Astrocyte (in vitro differentiated cells and primary cell): ENCODE results near the gene CHST3. TPM values are rescaled to one million over a fixed set of nuclear protein-coding genes. Genes with fewer than 3 reads are reported as not detected.
"Not testable (repeated sequence)": the region's sequence is repeated elsewhere in the genome, so short reads cannot be mapped to it uniquely, and the experiment has no call there.

Source experiments
- DNase-seq: peaks from one replicate; pipeline ENCODE4 v3.0.0-alpha.2; 2010; ENCODE audit warnings: low read depth
- FAIRE-seq: peaks from 2 replicates; lab custom pipeline; 2011; peaks lifted over from hg19 to GRCh38; lab: Jason Lieb, UNC
- H2AFZ ChIP-seq: 2 replicates; pipeline ENCODE4 v1.6.0; 2012; ENCODE audit warnings: low read depth, low read length, inconsistent platforms
- H3K27ac ChIP-seq: 2 replicates; pipeline ENCODE4 v1.5.1; 2011; ENCODE audit warnings: low read depth, low read length, inconsistent platforms
- H3K27me3 ChIP-seq: 2 replicates; pipeline ENCODE4 v1.6.0; 2011; ENCODE audit warnings: low read length, inconsistent platforms; ENCODE audit not compliant: insufficient read depth
- H3K36me3 ChIP-seq: 2 replicates; pipeline ENCODE4 v1.5.1; 2011; ENCODE audit warnings: low read length, inconsistent platforms; ENCODE audit not compliant: insufficient read depth
- H3K4me1 ChIP-seq: 2 replicates; pipeline ENCODE4 v1.5.1; 2011; ENCODE audit warnings: low read length, inconsistent platforms; ENCODE audit not compliant: insufficient read depth
- H3K4me2 ChIP-seq: 2 replicates; pipeline ENCODE4 v1.6.0; 2012; ENCODE audit warnings: low read length, inconsistent platforms
- H3K4me3 ChIP-seq: 2 replicates; pipeline ENCODE4 v1.5.1; 2011; ENCODE audit warnings: low read depth, mild to moderate bottlenecking, low read length, inconsistent platforms; ENCODE audit not compliant: insufficient read depth
- H3K79me2 ChIP-seq: 2 replicates; pipeline ENCODE4 v1.6.0; 2012; ENCODE audit warnings: mild to moderate bottlenecking, low read length, inconsistent platforms; ENCODE audit not compliant: insufficient read depth
- H3K9ac ChIP-seq: 2 replicates; pipeline ENCODE4 v1.6.0; 2012; ENCODE audit warnings: mild to moderate bottlenecking, low read length, inconsistent platforms
- H3K9me3 ChIP-seq: 2 replicates; pipeline ENCODE4 v1.5.1; 2012; ENCODE audit warnings: low read depth, mild to moderate bottlenecking, low read length, inconsistent platforms; ENCODE audit not compliant: insufficient read depth
- H4K20me1 ChIP-seq: 2 replicates; pipeline ENCODE4 v1.6.0; 2012; ENCODE audit warnings: low read length, inconsistent platforms; ENCODE audit not compliant: insufficient read depth
- H3K27ac Mint-ChIP-seq: one replicate; pipeline ENCODE4 v1.8.0; 2021; ENCODE audit warnings: mild to moderate bottlenecking, mixed read lengths; ENCODE audit not compliant: unreplicated experiment
- H3K27me3 Mint-ChIP-seq: one replicate; pipeline ENCODE4 v1.8.0; 2021; ENCODE audit warnings: low read depth, mixed read lengths; ENCODE audit not compliant: unreplicated experiment
- H3K36me3 Mint-ChIP-seq: one replicate; pipeline ENCODE4 v1.8.0; 2021; ENCODE audit warnings: low read depth, mixed read lengths; ENCODE audit not compliant: unreplicated experiment
- H3K4me1 Mint-ChIP-seq: one replicate; pipeline ENCODE4 v1.8.0; 2021; ENCODE audit warnings: low read depth, mixed read lengths; ENCODE audit not compliant: unreplicated experiment
- H3K4me3 Mint-ChIP-seq: one replicate; pipeline ENCODE4 v1.8.0; 2021; ENCODE audit warnings: mild to moderate bottlenecking, moderate library complexity, mixed read lengths; ENCODE audit not compliant: unreplicated experiment
- H3K9me3 Mint-ChIP-seq: one replicate; pipeline ENCODE4 v1.8.0; 2021; ENCODE audit warnings: mild to moderate bottlenecking, mixed read lengths; ENCODE audit not compliant: unreplicated experiment
- EZH2 ChIP-seq: IDR thresholded peaks from 2 replicates; pipeline ENCODE4 v1.6.1; 2012; ENCODE audit warnings: mild to moderate bottlenecking, low read length, inconsistent platforms; ENCODE audit not compliant: insufficient read depth
- total RNA-seq: library from RNA; stranded (reverse); gene quantifications from 2 replicates; pipeline ENCODE4 v1.2.1, GENCODE V29; 2021
- TF ChIP-seq, protein P1 (sequence below): IDR thresholded peaks from 2 replicates; pipeline ENCODE4 v1.5.1; 2011; ENCODE audit warnings: low read depth, mild to moderate bottlenecking, inconsistent platforms, low read length, moderate library complexity; ENCODE audit not compliant: insufficient read depth

The CHST3 gene
- total RNA-seq, 1 donor from 2014 or later: 43.5 TPM

DNA sequence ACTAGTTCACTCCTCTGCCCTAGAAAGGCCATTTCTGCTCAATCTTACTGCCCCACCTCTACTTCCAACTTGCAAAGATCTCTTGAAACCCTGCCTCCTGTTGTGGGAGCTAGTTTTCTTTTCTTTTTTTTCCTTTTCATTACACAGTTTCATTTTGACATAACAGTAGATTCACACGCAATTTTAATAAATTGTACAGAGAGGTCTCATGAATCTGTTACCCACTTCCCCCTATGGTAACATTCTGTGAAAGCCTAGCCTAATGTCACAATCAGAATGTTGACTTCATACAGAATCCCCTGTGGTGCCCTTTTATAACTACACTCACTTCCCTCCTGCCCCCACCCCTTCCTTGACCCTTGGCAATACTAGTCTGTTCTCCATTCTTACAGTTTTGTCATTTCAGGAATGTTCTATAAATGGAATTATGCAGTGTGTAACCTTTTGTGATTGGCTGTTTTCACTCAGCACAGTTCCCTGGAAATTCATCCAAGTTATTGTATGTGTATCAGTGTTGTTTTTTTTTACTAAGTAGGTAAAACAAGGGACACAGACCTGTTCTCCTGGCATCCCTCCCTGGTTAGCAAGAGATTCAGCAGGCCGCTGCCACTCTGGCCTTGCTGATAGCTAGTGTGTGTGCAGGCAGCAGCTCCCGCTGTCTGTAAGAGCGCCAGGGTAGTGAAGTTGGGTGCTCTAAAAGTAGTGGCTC, 21.5 kb downstream of the CHST3 start:
- H3K9me3 Mint-ChIP-seq: peaks cover 2% of the 10 kb centered on the region
- H3K27me3 Mint-ChIP-seq: no peaks in the 10 kb centered on the region
- peaks cover 78% of the 10 kb centered on the region for H3K79me2 ChIP-seq
- peaks cover 41% of the 10 kb centered on the region for H4K20me1 ChIP-seq
- no peak overlapping the region for H2AFZ ChIP-seq
- FAIRE-seq: no peak
- no peak overlapping the region for H3K9ac ChIP-seq
- no peaks in the 10 kb centered on the region for H3K9me3 ChIP-seq
- H3K36me3 ChIP-seq: no peaks in the 10 kb centered on the region
- no peaks in the 10 kb centered on the region for H3K27me3 ChIP-seq
- peaks cover 37% of the 10 kb centered on the region for H3K4me1 ChIP-seq
- peaks cover 22% of the 10 kb centered on the region for H3K36me3 Mint-ChIP-seq
- no peak overlapping the region for H3K27ac ChIP-seq
- TF ChIP-seq EZH2: no peak
- TF ChIP-seq, protein P1, sequence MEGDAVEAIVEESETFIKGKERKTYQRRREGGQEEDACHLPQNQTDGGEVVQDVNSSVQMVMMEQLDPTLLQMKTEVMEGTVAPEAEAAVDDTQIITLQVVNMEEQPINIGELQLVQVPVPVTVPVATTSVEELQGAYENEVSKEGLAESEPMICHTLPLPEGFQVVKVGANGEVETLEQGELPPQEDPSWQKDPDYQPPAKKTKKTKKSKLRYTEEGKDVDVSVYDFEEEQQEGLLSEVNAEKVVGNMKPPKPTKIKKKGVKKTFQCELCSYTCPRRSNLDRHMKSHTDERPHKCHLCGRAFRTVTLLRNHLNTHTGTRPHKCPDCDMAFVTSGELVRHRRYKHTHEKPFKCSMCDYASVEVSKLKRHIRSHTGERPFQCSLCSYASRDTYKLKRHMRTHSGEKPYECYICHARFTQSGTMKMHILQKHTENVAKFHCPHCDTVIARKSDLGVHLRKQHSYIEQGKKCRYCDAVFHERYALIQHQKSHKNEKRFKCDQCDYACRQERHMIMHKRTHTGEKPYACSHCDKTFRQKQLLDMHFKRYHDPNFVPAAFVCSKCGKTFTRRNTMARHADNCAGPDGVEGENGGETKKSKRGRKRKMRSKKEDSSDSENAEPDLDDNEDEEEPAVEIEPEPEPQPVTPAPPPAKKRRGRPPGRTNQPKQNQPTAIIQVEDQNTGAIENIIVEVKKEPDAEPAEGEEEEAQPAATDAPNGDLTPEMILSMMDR: no peak
- peak overlapping the region; percentile 29 for H3K4me2 ChIP-seq
- peak overlapping the region; percentile 42 for H3K27ac Mint-ChIP-seq
- peak; percentile 70 for DNase-seq
- peak overlapping the region; percentile 47 for H3K4me3 Mint-ChIP-seq
- no peak overlapping the region for H3K4me3 ChIP-seq
- H3K4me1 Mint-ChIP-seq: peaks cover 39% of the 10 kb centered on the region

DNA sequence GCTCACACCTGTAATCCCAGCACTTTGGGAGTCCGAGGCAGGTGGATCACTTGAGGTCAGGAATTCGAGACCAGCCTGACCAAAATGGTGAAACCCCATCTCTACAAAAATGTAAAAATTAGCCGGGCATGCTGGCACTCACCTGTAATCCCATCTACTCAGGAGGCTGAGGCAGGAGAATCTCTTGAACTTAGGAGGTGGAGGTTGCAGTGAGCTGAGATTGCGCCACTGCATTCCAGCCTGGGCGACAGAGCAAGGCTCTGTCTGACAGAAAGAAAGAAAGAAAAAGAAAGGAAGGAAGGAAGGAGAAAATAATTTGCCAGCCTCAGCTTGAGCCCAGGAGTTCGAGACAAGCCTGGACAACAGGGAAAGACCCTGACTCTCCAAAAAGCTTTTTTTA, 24.7 kb downstream of the CHST3 start:
- not testable (repeated sequence) for H3K27ac ChIP-seq, DNase-seq, H2AFZ ChIP-seq, H3K9ac ChIP-seq, H3K27ac Mint-ChIP-seq, H3K27me3 ChIP-seq, H3K36me3 ChIP-seq, H3K9me3 Mint-ChIP-seq, H3K4me2 ChIP-seq, FAIRE-seq, H3K27me3 Mint-ChIP-seq, H3K4me3 Mint-ChIP-seq, H3K4me3 ChIP-seq, H3K9me3 ChIP-seq
- Histone ChIP-seq H3K79me2 (peaks cover 79% of the 10 kb centered on the region), H3K4me1 (peaks cover 21% of the 10 kb centered on the region), H4K20me1 (peaks cover 32% of the 10 kb centered on the region)
- peaks cover 26% of the 10 kb centered on the region for H3K36me3 Mint-ChIP-seq
- H3K4me1 Mint-ChIP-seq: peaks cover 24% of the 10 kb centered on the region

DNA sequence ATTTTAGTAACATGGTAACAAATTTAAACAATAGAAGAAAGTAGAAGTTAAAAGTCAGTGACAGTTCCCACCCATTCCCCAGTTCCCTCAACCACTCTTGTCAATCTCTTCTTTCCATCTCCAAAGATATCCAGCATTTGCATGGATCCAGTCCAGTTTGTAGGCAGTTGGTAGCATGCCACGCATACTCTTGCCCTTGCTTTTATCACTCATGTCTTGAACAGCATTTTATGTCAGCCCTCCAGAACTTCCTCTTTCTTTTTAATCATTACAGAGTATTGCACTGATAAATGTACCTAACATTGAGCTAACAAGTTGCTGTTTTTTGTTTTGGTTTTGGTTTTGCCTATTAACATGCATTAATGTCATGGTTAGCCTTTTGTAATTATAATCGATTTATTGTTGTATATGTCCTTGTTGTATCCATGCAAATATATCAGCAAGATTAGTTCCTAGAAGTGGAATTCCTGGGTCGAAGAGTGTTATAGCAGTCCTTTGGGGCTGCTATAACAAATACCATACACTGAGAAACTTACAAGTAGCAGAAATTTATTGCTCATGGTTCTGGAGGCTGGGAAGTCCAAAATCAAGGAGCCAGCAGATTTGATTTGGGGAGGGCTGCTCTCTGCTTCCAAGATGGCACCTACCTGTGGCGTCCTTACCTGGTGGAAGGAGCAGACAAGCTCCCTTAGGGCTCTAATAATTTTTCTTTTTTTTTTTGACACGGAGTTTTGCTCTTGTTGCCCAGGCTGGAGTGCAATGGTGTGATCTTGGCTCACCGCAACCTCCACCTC, 25.7 kb downstream of the CHST3 start:
- Histone ChIP-seq H3K27ac (no peak overlapping the region), H2AFZ (no peak overlapping the region), H3K79me2 (peaks cover 81% of the 10 kb centered on the region), H3K36me3 (no peaks in the 10 kb centered on the region), H3K27me3 (no peaks in the 10 kb centered on the region), H3K4me3 (no peak overlapping the region), H3K9me3 (no peaks in the 10 kb centered on the region), H3K4me1 (peaks cover 21% of the 10 kb centered on the region), H3K4me2 (no peak overlapping the region), H4K20me1 (peaks cover 35% of the 10 kb centered on the region), H3K9ac (no peak overlapping the region)
- Mint-ChIP-seq H3K27me3 (no peaks in the 10 kb centered on the region), H3K36me3 (peaks cover 26% of the 10 kb centered on the region), H3K9me3 (peaks cover 2% of the 10 kb centered on the region), H3K4me3 (no peak overlapping the region), H3K4me1 (peaks cover 21% of the 10 kb centered on the region), H3K27ac (no peak overlapping the region)
- TF ChIP-seq, protein P1: no peak
- TF ChIP-seq EZH2: no peak
- DNase-seq: no peak
- no peak for FAIRE-seq
